Neural cell (in vitro differentiated cells): ENCODE data around the gene UBALD1. TPM values are rescaled to one million over a fixed set of nuclear protein-coding genes. Genes with fewer than 3 reads are reported as not detected.

Experiments
- H2AFZ ChIP-seq: fragments of 200-600, 300-800 bp; sonication (generic), shearing (Covaris generic); 2 replicates; pipeline ENCODE4 v1.6.0; 2014; ENCODE audit warnings: low read depth, mild to moderate bottlenecking, antibody characterized with exemption, low read length, moderate library complexity
- H3F3A ChIP-seq: fragments of 200-600 bp; shearing (Covaris generic); 2 replicates; pipeline ENCODE4 v1.6.1; 2016; ENCODE audit warnings: mild to moderate bottlenecking, moderate library complexity, mixed read lengths, antibody characterized with exemption, low read length; ENCODE audit not compliant: insufficient read depth, poor library complexity, severe bottlenecking
- H3K27ac ChIP-seq: fragments of 200-600, 300-800 bp; sonication (generic), shearing (Covaris generic); 2 replicates; pipeline ENCODE4 v1.5.1; 2014; ENCODE audit warnings: mild to moderate bottlenecking, low read length, moderate library complexity
- H3K27me3 ChIP-seq: fragments of 300-800, 200-600 bp; sonication (generic), shearing (Covaris generic); 2 replicates; pipeline ENCODE4 v1.6.0; 2014; ENCODE audit warnings: mild to moderate bottlenecking, low read depth, low read length, moderate library complexity; ENCODE audit not compliant: insufficient read depth
- H3K36me3 ChIP-seq: fragments of 300-800, 200-600 bp; sonication (generic), shearing (Covaris generic); 2 replicates; pipeline ENCODE4 v1.5.1; 2014; ENCODE audit warnings: mild to moderate bottlenecking, antibody characterized with exemption, low read length, moderate library complexity; ENCODE audit not compliant: insufficient read depth
- H3K4me2 ChIP-seq: fragments of 300-800, 200-600 bp; sonication (generic), shearing (Covaris generic); 2 replicates; pipeline ENCODE4 v1.6.0; 2014; ENCODE audit warnings: mild to moderate bottlenecking, low read length
- H3K4me3 ChIP-seq: fragments of 300-800, 200-600 bp; sonication (generic), shearing (Covaris generic); 2 replicates; pipeline ENCODE4 v1.5.1; 2014; ENCODE audit warnings: mild to moderate bottlenecking, low read length, moderate library complexity
- H3K79me2 ChIP-seq: fragments of 200-600 bp; shearing (Covaris generic); replicated peaks from 2 replicates; pipeline ENCODE4 v1.6.0; 2014; ENCODE audit warnings: mild to moderate bottlenecking, low read length, moderate library complexity; ENCODE audit not compliant: insufficient read depth
- H3K9ac ChIP-seq: fragments of 300-800, 200-600 bp; sonication (generic), shearing (Covaris generic); 2 replicates; pipeline ENCODE4 v1.6.1; 2016; ENCODE audit warnings: mild to moderate bottlenecking, low read length, mixed read lengths
- H3K9me2 ChIP-seq: fragments of 200-600 bp; shearing (Covaris generic); 2 replicates; pipeline ENCODE4 v1.6.1; 2016; ENCODE audit warnings: mild to moderate bottlenecking, low read length, mixed read lengths; ENCODE audit not compliant: insufficient read depth
- H3K9me3 ChIP-seq: fragments of 200-600, 300-800 bp; sonication (generic), shearing (Covaris generic); 2 replicates; pipeline ENCODE4 v1.6.1; 2016; ENCODE audit warnings: mild to moderate bottlenecking, mixed run types, low read length, moderate library complexity, mixed read lengths
- H4K20me1 ChIP-seq: fragments of 200-600 bp; shearing (Covaris generic); 2 replicates; pipeline ENCODE4 v1.6.1; 2016; ENCODE audit warnings: mild to moderate bottlenecking, mixed run types; ENCODE audit not compliant: insufficient read depth
- CTCF ChIP-seq: fragments of 450-650 bp; IDR thresholded peaks from 2 replicates; pipeline ENCODE4 v1.5.1; 2014; ENCODE audit warnings: antibody characterized with exemption, mild to moderate bottlenecking, moderate library complexity; ENCODE audit not compliant: poor library complexity, severe bottlenecking
- EP300 ChIP-seq: fragments of 450-650 bp; conservative IDR thresholded peaks from 2 replicates; pipeline ENCODE4 v1.6.1; 2014; ENCODE audit warnings: antibody characterized with exemption, mild to moderate bottlenecking, moderate library complexity; ENCODE audit not compliant: poor library complexity, severe bottlenecking
- EZH2 ChIP-seq: fragments of 200-600, 300-800 bp; shearing (Covaris generic), sonication (generic); IDR thresholded peaks from 2 replicates; pipeline ENCODE4 v1.6.1; 2014; ENCODE audit warnings: antibody characterized with exemption, low read length, borderline replicate concordance, mild to moderate bottlenecking; ENCODE audit not compliant: insufficient read depth, poor library complexity, severe bottlenecking
- MXI1 ChIP-seq: fragments of 450-650 bp; conservative IDR thresholded peaks from 2 replicates; pipeline ENCODE4 v1.6.1; 2014; ENCODE audit warnings: antibody characterized with exemption, mild to moderate bottlenecking; ENCODE audit not compliant: poor library complexity, severe bottlenecking
- POLR2AphosphoS5 ChIP-seq: IDR thresholded peaks from 2 replicates; pipeline ENCODE4 v1.6.1; 2012
- RAD21 ChIP-seq: fragments of 450-650 bp; conservative IDR thresholded peaks from 2 replicates; pipeline ENCODE4 v1.6.1; 2014; ENCODE audit warnings: antibody characterized with exemption, mild to moderate bottlenecking, moderate library complexity
- REST ChIP-seq: IDR thresholded peaks from 2 replicates; pipeline ENCODE4 v1.6.1; 2012; ENCODE audit warnings: borderline replicate concordance
- SMC3 ChIP-seq: fragments of 450-650 bp; conservative IDR thresholded peaks from 2 replicates; pipeline ENCODE4 v1.6.1; 2014; ENCODE audit warnings: antibody characterized with exemption, mild to moderate bottlenecking, moderate library complexity; ENCODE audit not compliant: poor library complexity
- TAF1 ChIP-seq: IDR thresholded peaks from 2 replicates; pipeline ENCODE4 v1.6.1; 2012; ENCODE audit warnings: low read depth
- polyA plus RNA-seq: library from polyadenylated mRNA; depleted of rRNA; stranded (reverse); fragments of >200 nt; gene quantifications from 2 replicates; pipeline ENCODE4 v1.2.3, GENCODE V29; 2014

The UBALD1 gene
- polyA plus RNA-seq, 1 donor from 2014 or later, result 3.3 TPM

GRCh38 chr16:4616047-4616811, 1.5 kb upstream of the UBALD1 start:
- Histone ChIP-seq H2AFZ (peak overlapping the region; percentile 63), H4K20me1 (peaks cover 6% of the 10 kb centered on the region), H3K9ac (peak overlapping the region; percentile 98), H3K4me3 (peak overlapping the region; percentile 90), H3K27ac (peak overlapping the region; percentile 100), H3K4me2 (peak overlapping the region; percentile 70), H3K27me3 (no peaks in the 10 kb centered on the region), H3K9me2 (no peaks in the 10 kb centered on the region), H3F3A (no peaks in the 10 kb centered on the region), H3K36me3 (no peaks in the 10 kb centered on the region), H3K79me2 (peaks cover 13% of the 10 kb centered on the region), H3K9me3 (no peaks in the 10 kb centered on the region)
- peak; percentile 46 for TF ChIP-seq RAD21
- peak; percentile 42 for TF ChIP-seq REST
- peak; percentile 78 for TF ChIP-seq MXI1
- TF ChIP-seq EZH2, result no peak
- TF ChIP-seq CTCF, result peak; percentile 63
- peak; percentile 48 for TF ChIP-seq SMC3
- peak; percentile 87 for TF ChIP-seq EP300
- peak; percentile 90 for TF ChIP-seq POLR2AphosphoS5
- peak; percentile 55 for TF ChIP-seq TAF1

GRCh38 chr16:4615384-4616046, 827 bp upstream of the UBALD1 start:
- Histone ChIP-seq H3F3A (no peaks in the 10 kb centered on the region), H2AFZ (peak overlapping the region; percentile 51), H3K4me2 (peak overlapping the region; percentile 55), H3K36me3 (no peaks in the 10 kb centered on the region), H3K79me2 (peaks cover 13% of the 10 kb centered on the region), H3K27ac (peak overlapping the region; percentile 93), H3K9me2 (no peaks in the 10 kb centered on the region), H4K20me1 (peaks cover 6% of the 10 kb centered on the region), H3K27me3 (no peaks in the 10 kb centered on the region), H3K9me3 (no peaks in the 10 kb centered on the region), H3K4me3 (peak overlapping the region; percentile 90), H3K9ac (peak overlapping the region; percentile 91)
- TF ChIP-seq SMC3 (no peak), REST (no peak), RAD21 (no peak), MXI1 (no peak)
